ENCODE results near the gene CTXND2.

DNA sequence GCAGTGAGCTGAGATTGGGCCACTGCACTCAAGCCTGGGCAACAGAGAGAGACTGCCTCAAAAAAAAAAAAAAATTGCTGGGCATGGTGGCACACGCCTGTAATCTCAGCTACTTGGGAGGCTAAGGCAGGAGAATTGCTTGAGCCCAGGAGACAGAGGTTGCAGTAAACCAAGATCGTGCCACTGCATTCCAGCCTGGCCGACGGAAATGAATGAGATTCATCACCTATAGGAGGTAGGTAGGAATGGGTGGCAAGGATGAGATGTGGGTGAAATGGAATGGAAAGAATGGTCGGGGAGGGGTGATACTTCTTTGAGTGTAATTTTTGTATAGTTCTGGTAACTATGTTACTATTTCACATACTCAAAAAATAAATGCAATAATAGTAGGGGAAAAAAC lies 15.4 kb downstream of the CTXND2 start:
- TF ChIP-seq, protein P1, sequence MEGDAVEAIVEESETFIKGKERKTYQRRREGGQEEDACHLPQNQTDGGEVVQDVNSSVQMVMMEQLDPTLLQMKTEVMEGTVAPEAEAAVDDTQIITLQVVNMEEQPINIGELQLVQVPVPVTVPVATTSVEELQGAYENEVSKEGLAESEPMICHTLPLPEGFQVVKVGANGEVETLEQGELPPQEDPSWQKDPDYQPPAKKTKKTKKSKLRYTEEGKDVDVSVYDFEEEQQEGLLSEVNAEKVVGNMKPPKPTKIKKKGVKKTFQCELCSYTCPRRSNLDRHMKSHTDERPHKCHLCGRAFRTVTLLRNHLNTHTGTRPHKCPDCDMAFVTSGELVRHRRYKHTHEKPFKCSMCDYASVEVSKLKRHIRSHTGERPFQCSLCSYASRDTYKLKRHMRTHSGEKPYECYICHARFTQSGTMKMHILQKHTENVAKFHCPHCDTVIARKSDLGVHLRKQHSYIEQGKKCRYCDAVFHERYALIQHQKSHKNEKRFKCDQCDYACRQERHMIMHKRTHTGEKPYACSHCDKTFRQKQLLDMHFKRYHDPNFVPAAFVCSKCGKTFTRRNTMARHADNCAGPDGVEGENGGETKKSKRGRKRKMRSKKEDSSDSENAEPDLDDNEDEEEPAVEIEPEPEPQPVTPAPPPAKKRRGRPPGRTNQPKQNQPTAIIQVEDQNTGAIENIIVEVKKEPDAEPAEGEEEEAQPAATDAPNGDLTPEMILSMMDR (conservative IDR thresholded peaks at IDR 0.05; ENCODE audit: low read length) = no peak
- TF ChIP-seq EZH2phosphoT487 (IDR thresholded peaks at IDR 0.05; ENCODE audit: borderline replicate concordance, low read depth, low read length) = no peak

Measured in OCI-LY7 (cell line).